DND-41 (cell line): ENCODE results near the gene MACROD2.

Experiments
- EZH2 ChIP-seq: IDR thresholded peaks from 3 replicates; pipeline ENCODE4 v1.6.1; 2012; ENCODE audit warnings: borderline replicate concordance, low read depth, mild to moderate bottlenecking, moderate library complexity, low read length, inconsistent platforms; ENCODE audit not compliant: severe bottlenecking
- TF ChIP-seq, protein P1 (sequence below): IDR thresholded peaks from 2 replicates; pipeline ENCODE4 v1.5.1; 2012; ENCODE audit warnings: borderline replicate concordance, low read length, moderate library complexity, mild to moderate bottlenecking; ENCODE audit not compliant: poor library complexity, severe bottlenecking; ENCODE audit errors: extremely low read depth

DNA sequence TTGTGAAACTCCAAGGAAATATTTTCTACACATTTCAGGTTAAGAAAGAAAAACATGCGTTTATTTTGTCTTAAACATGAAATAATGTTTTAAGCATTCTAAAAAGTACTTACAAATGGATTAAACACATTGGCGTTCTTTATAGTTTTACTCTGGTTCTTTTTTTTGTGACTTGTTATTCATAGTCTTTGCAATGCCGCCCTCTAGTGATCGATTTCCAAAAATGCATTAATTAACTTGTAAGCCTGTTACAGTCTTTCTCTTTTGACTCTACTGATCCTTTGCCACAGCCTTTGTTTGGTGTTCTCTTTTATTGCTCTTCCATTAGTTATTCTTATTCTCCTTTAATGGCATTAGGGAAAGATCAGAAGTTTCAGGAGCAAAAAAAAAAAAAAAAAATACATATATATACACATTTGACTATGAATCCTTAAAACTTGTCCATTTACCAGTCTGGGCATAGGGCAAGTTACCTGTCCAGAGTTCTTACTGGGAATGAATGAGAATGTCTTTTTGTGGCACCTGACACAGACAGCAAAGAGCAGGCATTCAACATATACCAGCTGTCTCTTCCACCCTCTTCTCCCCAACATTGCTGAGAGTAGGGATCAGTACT, 59.9 kb downstream of the MACROD2 start:
- TF ChIP-seq, protein P1, sequence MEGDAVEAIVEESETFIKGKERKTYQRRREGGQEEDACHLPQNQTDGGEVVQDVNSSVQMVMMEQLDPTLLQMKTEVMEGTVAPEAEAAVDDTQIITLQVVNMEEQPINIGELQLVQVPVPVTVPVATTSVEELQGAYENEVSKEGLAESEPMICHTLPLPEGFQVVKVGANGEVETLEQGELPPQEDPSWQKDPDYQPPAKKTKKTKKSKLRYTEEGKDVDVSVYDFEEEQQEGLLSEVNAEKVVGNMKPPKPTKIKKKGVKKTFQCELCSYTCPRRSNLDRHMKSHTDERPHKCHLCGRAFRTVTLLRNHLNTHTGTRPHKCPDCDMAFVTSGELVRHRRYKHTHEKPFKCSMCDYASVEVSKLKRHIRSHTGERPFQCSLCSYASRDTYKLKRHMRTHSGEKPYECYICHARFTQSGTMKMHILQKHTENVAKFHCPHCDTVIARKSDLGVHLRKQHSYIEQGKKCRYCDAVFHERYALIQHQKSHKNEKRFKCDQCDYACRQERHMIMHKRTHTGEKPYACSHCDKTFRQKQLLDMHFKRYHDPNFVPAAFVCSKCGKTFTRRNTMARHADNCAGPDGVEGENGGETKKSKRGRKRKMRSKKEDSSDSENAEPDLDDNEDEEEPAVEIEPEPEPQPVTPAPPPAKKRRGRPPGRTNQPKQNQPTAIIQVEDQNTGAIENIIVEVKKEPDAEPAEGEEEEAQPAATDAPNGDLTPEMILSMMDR = peak; percentile 82
- TF ChIP-seq EZH2 = no peak
